GM19193 (cell line): Measurements from ENCODE around the gene DNAAF9.

ENCODE experiments used
- POLR2A ChIP-seq: IDR thresholded peaks from 4 replicates; pipeline ENCODE4 v1.6.1; 2011; ENCODE audit not compliant: insufficient read depth, insufficient read length; ENCODE audit errors: extremely low read depth

Gene DNAAF9

GRCh38 chr20:3398681-3399252 is 8.7 kb downstream of the DNAAF9 start:
- TF ChIP-seq POLR2A = no peak

GRCh38 chr20:3396492-3396891 is 11.0 kb downstream of the DNAAF9 start:
- no peak for TF ChIP-seq POLR2A

DNA sequence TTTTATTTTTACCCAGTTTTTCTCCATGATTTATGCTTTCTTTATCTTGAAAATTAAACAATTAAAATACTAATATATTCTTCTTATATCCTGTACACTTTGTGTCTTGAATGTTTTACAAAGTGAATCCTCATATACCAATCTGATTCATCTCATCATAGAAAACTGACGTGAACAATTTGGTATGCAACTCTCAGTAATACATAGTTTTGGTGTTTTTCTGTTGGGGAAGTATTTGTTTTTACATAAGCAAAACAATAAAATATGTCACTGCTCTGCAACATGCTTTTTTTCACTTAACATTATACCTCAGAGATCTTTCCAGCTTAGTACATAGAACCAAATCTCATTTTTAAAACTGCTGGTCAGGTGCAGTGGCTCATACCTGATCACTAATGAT is 14.7 kb downstream of the DNAAF9 start:
- no peak for TF ChIP-seq POLR2A

DNA sequence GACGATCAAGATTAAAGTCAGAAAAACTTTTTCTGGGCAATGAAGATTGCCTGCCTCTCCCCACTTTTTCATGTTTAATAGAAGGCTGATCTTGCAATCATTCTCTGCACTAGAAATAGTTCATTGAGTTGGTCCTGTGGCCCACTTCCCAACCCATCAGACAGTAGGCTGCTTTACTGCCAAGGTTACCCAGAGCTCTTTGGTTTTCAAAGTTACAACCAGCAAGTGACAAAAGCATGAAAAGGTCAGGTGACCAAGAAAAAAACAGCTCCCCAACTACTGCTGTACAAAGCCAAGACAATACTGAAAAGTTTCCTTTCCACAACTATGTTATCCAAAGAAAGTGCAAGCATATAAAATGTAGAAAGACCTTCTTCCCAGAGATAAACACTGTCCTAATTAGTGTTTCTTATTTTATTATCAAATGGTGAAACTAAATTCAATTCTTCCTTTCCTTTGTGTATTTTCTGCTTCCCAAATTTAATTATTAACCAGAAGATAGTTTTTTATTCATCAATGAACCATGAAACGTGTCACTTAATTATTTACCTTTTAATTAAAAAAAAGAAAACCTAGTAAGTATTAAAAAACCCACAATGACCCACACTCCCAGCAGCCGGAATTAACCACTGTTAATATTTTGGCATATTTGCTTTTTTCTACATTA is 16.6 kb downstream of the DNAAF9 start:
- no peak for TF ChIP-seq POLR2A

GRCh38 chr20:3383878-3384495 is 23.5 kb downstream of the DNAAF9 start:
- no peak for TF ChIP-seq POLR2A

DNA sequence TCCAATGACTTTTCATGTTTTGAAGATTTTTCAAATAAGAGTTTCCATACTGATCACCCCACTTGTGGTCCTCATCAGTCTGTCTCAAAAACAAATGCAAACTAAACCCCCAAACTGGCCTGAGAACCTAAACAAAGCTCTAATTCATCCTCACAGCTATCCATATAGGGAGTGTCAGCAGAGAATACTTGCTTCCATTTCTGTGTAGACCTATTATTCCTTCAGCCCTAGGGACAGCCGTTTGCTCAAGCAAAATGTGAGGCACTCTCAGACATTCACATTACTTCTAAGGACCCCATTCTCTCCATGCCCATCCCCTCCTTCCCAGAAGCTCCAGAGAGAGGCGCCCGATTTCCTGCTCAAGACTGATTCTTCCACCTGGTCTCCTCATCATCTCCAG is 24.6 kb downstream of the DNAAF9 start:
- TF ChIP-seq POLR2A = no peak

GRCh38 chr20:3380228-3381070 is 27.0 kb downstream of the DNAAF9 start:
- no peak for TF ChIP-seq POLR2A

GRCh38 chr20:3378138-3378537 is 29.3 kb downstream of the DNAAF9 start:
- no peak for TF ChIP-seq POLR2A

DNA sequence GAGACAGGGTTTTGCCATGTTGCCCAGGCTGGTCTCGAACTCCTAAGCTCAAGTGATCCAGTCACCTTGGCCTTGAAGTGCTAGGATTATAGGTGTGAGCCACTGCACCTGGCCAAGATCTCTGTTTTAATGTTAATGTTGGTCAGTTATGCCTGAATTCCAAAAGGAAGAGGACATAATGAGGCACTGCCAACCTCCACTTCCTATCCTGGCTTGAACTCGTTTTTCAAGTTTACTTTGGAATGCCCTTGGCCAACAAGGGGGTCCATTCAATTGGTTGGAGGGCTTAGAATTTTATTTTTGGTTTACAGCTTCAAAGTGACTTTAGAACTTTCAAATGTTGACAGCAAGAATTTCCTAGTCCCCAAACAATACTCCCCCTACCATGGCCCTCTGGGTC is 29.8 kb downstream of the DNAAF9 start:
- TF ChIP-seq POLR2A = no peak

DNA sequence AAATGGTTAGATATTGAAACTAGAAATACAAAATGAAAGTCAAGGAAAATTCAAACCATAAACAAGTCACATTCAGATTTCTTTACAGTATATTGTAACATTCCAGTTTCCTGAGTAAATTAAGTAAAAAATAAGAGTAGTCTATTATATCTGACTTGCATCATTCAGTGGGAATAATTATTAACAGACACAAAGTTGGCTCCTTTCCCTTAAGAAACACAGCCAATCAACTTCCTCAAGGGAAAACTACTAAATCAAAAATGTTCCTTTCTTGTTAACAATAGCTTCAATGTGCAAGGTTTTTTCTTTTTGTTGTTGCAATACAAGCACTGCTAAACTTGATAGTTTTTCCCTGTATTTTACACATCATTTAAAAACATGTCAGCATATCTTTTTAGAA is 33.2 kb downstream of the DNAAF9 start:
- no peak for TF ChIP-seq POLR2A

DNA sequence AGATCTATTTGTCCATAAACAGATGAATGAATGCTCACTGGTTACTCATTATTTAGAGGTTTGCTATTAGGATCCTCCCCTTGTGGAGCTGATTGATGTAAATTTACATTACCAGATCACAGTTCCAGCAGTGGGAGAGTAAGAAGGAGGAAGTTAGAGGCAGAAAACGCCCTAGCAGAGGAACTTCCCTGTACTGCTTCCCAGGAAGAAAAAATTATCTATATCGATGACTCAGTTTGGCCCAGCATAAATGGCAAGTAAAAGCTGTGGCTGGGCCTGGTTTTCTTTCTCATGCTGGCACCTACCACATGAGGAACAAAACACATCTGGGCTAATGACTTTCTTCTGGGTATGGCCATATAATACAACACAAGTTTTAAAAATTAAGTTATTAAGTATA is 35.7 kb downstream of the DNAAF9 start:
- no peak for TF ChIP-seq POLR2A

- TF ChIP-seq POLR2A = no peak
Measured at GRCh38 chr20:3367089-3367488, 40.4 kb downstream of the DNAAF9 start.

- no peak for TF ChIP-seq POLR2A
Measured at GRCh38 chr20:3364323-3365013, 43.0 kb downstream of the DNAAF9 start.

DNA sequence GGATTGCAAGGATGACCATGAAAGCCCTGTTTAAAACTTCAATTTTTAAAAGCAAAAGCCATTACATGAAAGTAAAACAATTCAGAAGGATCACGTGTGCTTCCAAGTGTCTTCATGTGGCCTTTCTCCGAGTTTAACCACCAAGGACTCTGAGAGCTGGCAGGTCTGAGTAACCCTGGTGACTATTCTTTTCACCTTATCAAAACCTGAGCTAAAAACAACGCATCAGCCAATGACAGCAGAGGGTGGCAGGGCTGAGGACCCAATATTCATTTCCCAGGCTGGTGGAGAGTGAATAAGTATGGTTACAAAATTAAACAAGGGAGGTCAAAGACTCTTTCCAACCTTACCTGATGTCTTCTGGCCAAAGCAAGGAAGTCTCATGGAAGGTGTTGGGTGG is 46.7 kb downstream of the DNAAF9 start:
- TF ChIP-seq POLR2A = no peak

DNA sequence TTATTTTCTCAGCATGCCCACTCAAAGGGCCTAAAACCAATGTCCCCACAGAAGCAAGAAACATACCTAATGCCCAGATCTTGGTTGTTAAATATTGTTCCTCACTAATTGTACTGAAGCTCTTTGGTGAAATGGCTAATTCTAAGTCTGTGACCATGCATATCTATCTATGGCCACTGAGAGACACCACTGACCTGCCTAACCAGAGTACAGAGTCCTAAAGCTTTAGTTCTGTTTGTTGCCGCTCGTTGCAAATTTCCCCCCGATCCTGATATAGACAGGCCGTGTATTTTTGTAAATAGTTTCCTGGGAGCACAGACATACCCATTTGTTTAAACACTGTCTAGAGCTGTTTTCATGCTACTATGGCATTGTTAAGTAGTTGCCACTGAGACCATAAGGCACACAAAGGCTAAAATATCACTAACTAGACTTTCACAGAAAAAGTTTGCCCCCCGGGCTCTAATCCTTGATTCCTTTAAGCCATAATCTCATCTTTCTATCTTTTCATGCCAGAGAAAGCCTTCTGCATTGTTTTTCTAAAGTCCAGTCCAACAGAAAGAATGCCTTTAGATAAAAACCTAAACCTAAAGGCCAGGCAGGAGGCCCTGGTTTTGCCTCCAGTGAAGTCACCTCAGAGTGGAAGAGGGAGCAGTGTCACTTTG is 48.7 kb downstream of the DNAAF9 start:
- no peak for TF ChIP-seq POLR2A
